Stomach (tissue), 4 donors: ENCODE results near the gene GAK.

Experiments
- EP300 ChIP-seq: sonication (generic); formaldehyde crosslinking; IDR thresholded peaks from one replicate; pipeline ENCODE4 v1.6.1; 2017; ENCODE audit warnings: antibody characterized with exemption
- POLR2A ChIP-seq, 4 donors: fragments of 450-650 bp; IDR thresholded peaks; one replicate each; pipeline ENCODE4 v1.6.1; 2016; ENCODE audit warnings: antibody characterized with exemption in 4 of 4, control low read depth in 2 of 4, mild to moderate bottlenecking in 1 of 4, moderate library complexity in 1 of 4
- POLR2AphosphoS5 ChIP-seq, 3 donors: sonication (generic); formaldehyde crosslinking; IDR thresholded peaks; one replicate each; pipeline ENCODE4 v1.6.1; 2016; ENCODE audit warnings: antibody characterized with exemption in 3 of 3
- TF ChIP-seq, protein P1 (sequence below), 7 experiments: fragments of 450-650 bp in 4 of 7; fragments of 200-600 bp in 3 of 7; sonication (generic) in 3 of 7; IDR thresholded peaks; one replicate each; pipeline ENCODE4 v1.5.1; 2016 to 2019; ENCODE audit warnings: antibody characterized with exemption in 7 of 7, control low read depth in 2 of 7, mild to moderate bottlenecking in 1 of 7

DNA sequence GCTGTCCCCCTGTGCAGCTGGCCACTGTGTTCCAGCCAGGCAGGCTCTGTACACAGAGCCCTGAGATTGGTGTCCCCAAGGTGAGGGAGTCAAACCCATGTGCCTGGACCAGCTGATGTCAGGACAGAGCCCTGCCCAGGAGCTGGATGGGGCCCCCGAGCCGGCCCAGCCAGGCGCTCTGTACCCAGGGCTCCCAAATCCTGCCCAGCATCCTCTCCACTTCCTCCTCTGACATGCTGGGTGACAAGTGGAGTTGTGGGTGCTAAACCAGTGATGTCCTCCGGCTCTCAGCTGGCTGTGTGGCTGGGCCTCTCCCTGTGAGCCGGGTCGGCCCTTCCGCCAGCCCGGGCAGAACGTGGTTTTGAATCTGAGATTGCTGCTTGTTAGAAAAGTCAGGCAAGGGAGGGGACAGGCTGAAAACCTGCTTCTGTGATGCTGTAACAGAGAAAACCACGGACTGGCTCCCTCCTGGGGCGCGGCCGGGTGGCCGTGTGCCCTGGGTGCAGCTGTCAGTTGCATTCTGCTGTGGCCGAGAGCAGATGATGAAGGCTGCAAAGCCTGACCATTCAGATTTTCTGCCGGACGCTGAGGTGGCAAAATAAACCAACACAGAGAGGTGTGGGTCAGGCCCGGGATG lies 98.3 kb downstream of the GAK start:
- TF ChIP-seq POLR2A (IDR thresholded peaks at IDR 0.05) (no peak), EP300 (no peak), POLR2AphosphoS5 (IDR thresholded peaks at IDR 0.05) (no peak)
- TF ChIP-seq, protein P1, sequence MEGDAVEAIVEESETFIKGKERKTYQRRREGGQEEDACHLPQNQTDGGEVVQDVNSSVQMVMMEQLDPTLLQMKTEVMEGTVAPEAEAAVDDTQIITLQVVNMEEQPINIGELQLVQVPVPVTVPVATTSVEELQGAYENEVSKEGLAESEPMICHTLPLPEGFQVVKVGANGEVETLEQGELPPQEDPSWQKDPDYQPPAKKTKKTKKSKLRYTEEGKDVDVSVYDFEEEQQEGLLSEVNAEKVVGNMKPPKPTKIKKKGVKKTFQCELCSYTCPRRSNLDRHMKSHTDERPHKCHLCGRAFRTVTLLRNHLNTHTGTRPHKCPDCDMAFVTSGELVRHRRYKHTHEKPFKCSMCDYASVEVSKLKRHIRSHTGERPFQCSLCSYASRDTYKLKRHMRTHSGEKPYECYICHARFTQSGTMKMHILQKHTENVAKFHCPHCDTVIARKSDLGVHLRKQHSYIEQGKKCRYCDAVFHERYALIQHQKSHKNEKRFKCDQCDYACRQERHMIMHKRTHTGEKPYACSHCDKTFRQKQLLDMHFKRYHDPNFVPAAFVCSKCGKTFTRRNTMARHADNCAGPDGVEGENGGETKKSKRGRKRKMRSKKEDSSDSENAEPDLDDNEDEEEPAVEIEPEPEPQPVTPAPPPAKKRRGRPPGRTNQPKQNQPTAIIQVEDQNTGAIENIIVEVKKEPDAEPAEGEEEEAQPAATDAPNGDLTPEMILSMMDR (IDR thresholded peaks at IDR 0.05), result no peak
